Loucy (cell line): ENCODE results near the gene SLC12A4.
A peak's percentile ranks its signal among the peaks of the same experiment; 100 is the strongest.

Experiments
- H2AFZ ChIP-seq: fragments of 200-600 bp; sonication (generic); 2 replicates; pipeline ENCODE4 v1.6.0; 2016; ENCODE audit warnings: antibody characterized with exemption, mild to moderate bottlenecking, low read length, moderate library complexity
- H3F3A ChIP-seq: fragments of 200-600 bp; 2 replicates; pipeline ENCODE4 v1.6.0; 2016; ENCODE audit warnings: antibody characterized with exemption, low read depth, mild to moderate bottlenecking
- H3K27me3 ChIP-seq: fragments of 200-600 bp; sonication (generic); 2 replicates; pipeline ENCODE4 v1.6.1; 2014; ENCODE audit warnings: low read length, mild to moderate bottlenecking; ENCODE audit not compliant: insufficient read depth, poor library complexity, severe bottlenecking
- H3K36me3 ChIP-seq: fragments of 200-600 bp; sonication (generic); 2 replicates; pipeline ENCODE4 v1.6.1; 2016; ENCODE audit warnings: low read length; ENCODE audit not compliant: insufficient read depth
- H3K4me1 ChIP-seq: fragments of 200-600 bp; sonication (generic); 2 replicates; pipeline ENCODE4 v1.5.1; 2014; ENCODE audit warnings: low read length, mild to moderate bottlenecking; ENCODE audit not compliant: insufficient read depth, poor library complexity, severe bottlenecking
- H3K4me2 ChIP-seq: fragments of 200-600 bp; sonication (generic); 2 replicates; pipeline ENCODE4 v1.6.0; 2014; ENCODE audit warnings: antibody characterized with exemption, low read length, low read depth, mild to moderate bottlenecking; ENCODE audit not compliant: poor library complexity, severe bottlenecking
- H3K4me3 ChIP-seq: fragments of 200-600 bp; sonication (generic); 2 replicates; pipeline ENCODE4 v1.5.1; 2014; ENCODE audit warnings: low read length, mild to moderate bottlenecking, mixed read lengths; ENCODE audit not compliant: poor library complexity, severe bottlenecking
- H3K79me2 ChIP-seq: fragments of 200-600 bp; sonication (generic); 2 replicates; pipeline ENCODE4 v1.6.1; 2014; ENCODE audit warnings: low read length; ENCODE audit not compliant: insufficient read depth
- H3K9ac ChIP-seq: fragments of 200-600 bp; sonication (generic); 2 replicates; pipeline ENCODE4 v1.6.0; 2014; ENCODE audit warnings: mild to moderate bottlenecking, low read depth, low read length, moderate library complexity; ENCODE audit not compliant: poor library complexity, severe bottlenecking
- H3K9me2 ChIP-seq: fragments of 200-600 bp; sonication (generic); replicated peaks from 2 replicates; pipeline ENCODE4 v1.6.1; 2016; ENCODE audit warnings: low read depth, low read length, mixed read lengths
- H3K9me3 ChIP-seq: fragments of 200-600 bp; sonication (generic); 2 replicates; pipeline ENCODE4 v1.6.1; 2014; ENCODE audit warnings: mild to moderate bottlenecking, antibody characterized with exemption, low read length, low read depth; ENCODE audit not compliant: insufficient read depth
- H4K20me1 ChIP-seq: fragments of 200-600 bp; sonication (generic); 2 replicates; pipeline ENCODE4 v1.6.0; 2014; ENCODE audit warnings: antibody characterized with exemption, low read length, mild to moderate bottlenecking; ENCODE audit not compliant: insufficient read depth, poor library complexity, severe bottlenecking
- CTCF ChIP-seq: fragments of 200-600 bp; sonication (generic); conservative IDR thresholded peaks from 2 replicates; pipeline ENCODE4 v1.5.1; 2014; ENCODE audit warnings: mild to moderate bottlenecking, antibody characterized with exemption, low read length
- EZH2phosphoT487 ChIP-seq: fragments of 200-600 bp; IDR thresholded peaks from 2 replicates; pipeline ENCODE4 v1.6.1; 2018; ENCODE audit warnings: antibody characterized with exemption, mild to moderate bottlenecking, moderate library complexity, borderline replicate concordance

SLC12A4 gene

GRCh38 chr16:67966549-67967182, 1.8 kb downstream of the SLC12A4 start:
- H3K9me2 ChIP-seq, result no peaks in the 10 kb centered on the region
- no peak overlapping the region for H2AFZ ChIP-seq
- H3F3A ChIP-seq, result no peaks in the 10 kb centered on the region; the same call in 1 of the 2 replicates
- no peak for TF ChIP-seq CTCF
- TF ChIP-seq EZH2phosphoT487, result no peak
- no peaks in the 10 kb centered on the region for H3K36me3 ChIP-seq
- H3K27me3 ChIP-seq, result no peaks in the 10 kb centered on the region
- H3K79me2 ChIP-seq, result no peaks in the 10 kb centered on the region
- H3K4me3 ChIP-seq, result no peak overlapping the region
- no peaks in the 10 kb centered on the region for H4K20me1 ChIP-seq
- no peaks in the 10 kb centered on the region for H3K9me3 ChIP-seq
- peak overlapping the region; percentile 35 for H3K9ac ChIP-seq
- peaks cover 18% of the 10 kb centered on the region for H3K4me1 ChIP-seq
- H3K4me2 ChIP-seq, result peak overlapping the region; percentile 65

- H4K20me1 ChIP-seq, result no peaks in the 10 kb centered on the region
- H3K4me3 ChIP-seq, result no peak overlapping the region
- H3K9ac ChIP-seq, result peak overlapping the region; percentile 35
Measured at GRCh38 chr16:67965668-67966548, 2.5 kb downstream of the SLC12A4 start.

GRCh38 chr16:67964477-67965131, 3.8 kb downstream of the SLC12A4 start:
- no peaks in the 10 kb centered on the region for H3F3A ChIP-seq
- no peak overlapping the region for H3K4me3 ChIP-seq
- H3K9ac ChIP-seq, result no peak overlapping the region
- H3K27me3 ChIP-seq, result no peaks in the 10 kb centered on the region
- no peak overlapping the region for H2AFZ ChIP-seq
- H3K79me2 ChIP-seq, result no peaks in the 10 kb centered on the region
- no peaks in the 10 kb centered on the region for H4K20me1 ChIP-seq
- no peaks in the 10 kb centered on the region for H3K9me2 ChIP-seq
- peaks cover 18% of the 10 kb centered on the region for H3K4me1 ChIP-seq
- no peak overlapping the region for H3K4me2 ChIP-seq
- H3K36me3 ChIP-seq, result no peaks in the 10 kb centered on the region
- TF ChIP-seq EZH2phosphoT487 (no peak), CTCF (no peak)
- no peaks in the 10 kb centered on the region for H3K9me3 ChIP-seq

More at GRCh38 chr16:67965668-67966548, 2.5 kb downstream of the SLC12A4 start:
- H3K9me2 ChIP-seq, result no peaks in the 10 kb centered on the region
- H3K36me3 ChIP-seq, result no peaks in the 10 kb centered on the region
- H3K27me3 ChIP-seq, result no peaks in the 10 kb centered on the region
- H3K79me2 ChIP-seq, result no peaks in the 10 kb centered on the region
- no peak overlapping the region for H2AFZ ChIP-seq
- peaks cover 18% of the 10 kb centered on the region for H3K4me1 ChIP-seq
- TF ChIP-seq CTCF, result no peak
- no peak for TF ChIP-seq EZH2phosphoT487
- H3K9me3 ChIP-seq, result no peaks in the 10 kb centered on the region
- no peaks in the 10 kb centered on the region for H3F3A ChIP-seq
- H3K4me2 ChIP-seq, result peak overlapping the region; percentile 65
